Gastrocnemius medialis (tissue), 4 donors: Measurements from ENCODE around the gene SPINDOC. TPM values are rescaled to one million over a fixed set of nuclear protein-coding genes. Genes with fewer than 3 reads are reported as not detected.
"Not testable (repeated sequence)": the region's sequence is repeated elsewhere in the genome, so short reads cannot be mapped to it uniquely, and the experiment has no call there.

Experiments used
- ATAC-seq, 2 donors: fragments of 150-250 bp; one replicate each; pipeline ENCODE4 v1.9.1; 2016
- DNase-seq, 2 donors: peaks; one replicate each; pipeline ENCODE4 v3.0.0-alpha.2; 2019
- H3K27ac ChIP-seq, 4 donors: fragments of 200-600 bp; sonication (generic); 1 replicate in 1 of 4; 2 replicates in 3 of 4; pipeline ENCODE4 v1.5.1; 2016 to 2018; ENCODE audit warnings: mild to moderate bottlenecking in 2 of 4, moderate library complexity in 1 of 4
- H3K27me3 ChIP-seq, 3 donors: fragments of 200-600 bp; sonication (generic) in 2 of 3; 1 replicate in 1 of 3; 2 replicates in 2 of 3; pipeline versions ENCODE4 v1.5.1 to v1.6.0; 2016 to 2019; ENCODE audit warnings: mild to moderate bottlenecking in 1 of 3, moderate library complexity in 1 of 3
- H3K36me3 ChIP-seq, 2 donors: fragments of 200-600 bp; sonication (generic) in 1 of 2; one replicate each; pipeline ENCODE4 v1.5.1; 2017 to 2018
- H3K4me1 ChIP-seq, 2 donors: fragments of 200-600 bp; sonication (generic) in 1 of 2; one replicate each; pipeline ENCODE4 v1.5.1; 2016 to 2017; ENCODE audit warnings: mild to moderate bottlenecking in 2 of 2
- H3K4me3 ChIP-seq, 4 donors: fragments of 200-600 bp; sonication (generic) in 3 of 4; 1 replicate in 1 of 4; 2 replicates in 3 of 4; pipeline ENCODE4 v1.5.1; 2016 to 2019; ENCODE audit warnings: mild to moderate bottlenecking in 2 of 4
- H3K9me3 ChIP-seq, 3 donors: fragments of 200-600 bp; sonication (generic) in 2 of 3; 1 replicate in 1 of 3; 2 replicates in 2 of 3; pipeline ENCODE4 v1.5.1; 2016 to 2019
- POLR2A ChIP-seq, 2 donors: fragments of 450-650 bp; IDR thresholded peaks; one replicate each; pipeline ENCODE4 v1.6.1; 2017; ENCODE audit warnings: antibody characterized with exemption in 2 of 2, mild to moderate bottlenecking in 2 of 2, moderate library complexity in 2 of 2
- in situ Hi-C, 4 donors: fragments of 200-750 bp; cut with MboI; loops; one replicate each; pipeline versions ENCODE4 v1.15.0 to v1.8.0; 2017; ENCODE audit warnings: low sequenced_read_pairs in 4 of 4
- intact Hi-C: fragments of 100-400 bp; cut with DNase I; formaldehyde crosslinking; loops from one replicate; pipeline ENCODE4 v1.15.1; 2023; ENCODE audit warnings: low total_unique reads
- total RNA-seq, 4 donors: library from RNA; depleted of rRNA; stranded (reverse); fragments of >200 nt; gene quantifications; one replicate each; pipeline versions ENCODE4 v1.1.0 to v1.2.3, GENCODE V29; 2016
- TF ChIP-seq, protein P1 (sequence below), 5 experiments: fragments of 450-650 bp in 3 of 5; fragments of 200-600 bp in 2 of 5; sonication (generic) in 2 of 5; IDR thresholded peaks in 4 of 5; conservative IDR thresholded peaks in 1 of 5; 1 replicate in 4 of 5; 2 replicates in 1 of 5; pipeline ENCODE4 v1.5.1; 2016 to 2019; ENCODE audit warnings: antibody characterized with exemption in 5 of 5, mild to moderate bottlenecking in 3 of 5, moderate library complexity in 3 of 5

The SPINDOC gene
- total RNA-seq, 4 donors from 2014 or later = 2.7 to 6.3 (median 3.5) TPM

DNA sequence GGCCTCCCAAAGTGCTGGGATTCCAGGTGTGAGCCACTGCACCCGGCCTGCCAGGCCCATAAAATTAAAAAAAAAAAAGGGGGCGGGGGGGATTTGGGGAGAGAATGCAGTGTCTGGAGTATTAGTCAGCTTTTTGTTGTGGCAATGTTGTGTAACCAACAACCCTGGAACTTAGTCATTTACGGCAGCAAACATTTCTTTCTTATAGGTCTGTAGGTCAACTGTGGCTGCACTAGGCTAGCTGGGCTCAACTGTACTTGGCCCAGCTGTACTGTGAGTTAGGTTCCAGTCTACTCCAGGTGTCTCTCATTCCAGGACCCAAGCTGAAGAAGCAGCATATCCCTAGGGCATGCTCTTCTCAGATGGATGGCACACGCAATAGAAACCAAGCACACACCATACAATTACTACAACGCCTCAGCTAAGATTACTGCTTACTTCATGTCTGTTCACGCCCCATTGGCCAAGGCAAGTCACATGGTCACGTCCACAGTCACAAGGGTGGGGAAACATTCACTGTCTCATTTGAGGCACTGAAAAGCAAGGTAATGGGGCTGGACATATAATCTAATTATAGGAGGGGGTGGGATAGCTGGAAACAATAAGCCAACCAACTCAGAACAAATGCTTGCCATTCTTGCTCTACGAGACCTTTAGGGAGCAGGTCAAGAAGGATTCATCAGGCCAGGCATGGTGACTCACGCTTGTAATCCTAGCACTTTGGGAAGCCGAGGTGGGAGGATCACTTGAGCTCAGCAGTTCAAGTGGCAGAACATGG, 10.4 kb upstream of the SPINDOC start:
- ATAC-seq (peak; percentile 26 to 91), DNase-seq (peak in 1 of 2 donors; percentile 36)
- peaks cover 0 to 5% of the 10 kb centered on the region in 2 donors for H3K4me1 ChIP-seq
- intact Hi-C loops (no loop called here), in situ Hi-C loops (no loop called here)
- TF ChIP-seq POLR2A (IDR thresholded peaks at IDR 0.05) = no peak
- TF ChIP-seq, protein P1, sequence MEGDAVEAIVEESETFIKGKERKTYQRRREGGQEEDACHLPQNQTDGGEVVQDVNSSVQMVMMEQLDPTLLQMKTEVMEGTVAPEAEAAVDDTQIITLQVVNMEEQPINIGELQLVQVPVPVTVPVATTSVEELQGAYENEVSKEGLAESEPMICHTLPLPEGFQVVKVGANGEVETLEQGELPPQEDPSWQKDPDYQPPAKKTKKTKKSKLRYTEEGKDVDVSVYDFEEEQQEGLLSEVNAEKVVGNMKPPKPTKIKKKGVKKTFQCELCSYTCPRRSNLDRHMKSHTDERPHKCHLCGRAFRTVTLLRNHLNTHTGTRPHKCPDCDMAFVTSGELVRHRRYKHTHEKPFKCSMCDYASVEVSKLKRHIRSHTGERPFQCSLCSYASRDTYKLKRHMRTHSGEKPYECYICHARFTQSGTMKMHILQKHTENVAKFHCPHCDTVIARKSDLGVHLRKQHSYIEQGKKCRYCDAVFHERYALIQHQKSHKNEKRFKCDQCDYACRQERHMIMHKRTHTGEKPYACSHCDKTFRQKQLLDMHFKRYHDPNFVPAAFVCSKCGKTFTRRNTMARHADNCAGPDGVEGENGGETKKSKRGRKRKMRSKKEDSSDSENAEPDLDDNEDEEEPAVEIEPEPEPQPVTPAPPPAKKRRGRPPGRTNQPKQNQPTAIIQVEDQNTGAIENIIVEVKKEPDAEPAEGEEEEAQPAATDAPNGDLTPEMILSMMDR (IDR thresholded peaks at IDR 0.05 in 4 of 5, conservative IDR thresholded peaks at IDR 0.05 in 1 of 5) = no peak
- H3K27me3 ChIP-seq = peaks cover 0 to 3% (median 0%) of the 10 kb centered on the region in 3 donors
- H3K36me3 ChIP-seq = no peaks in the 10 kb centered on the region
- H3K27ac ChIP-seq = no peak overlapping the region
- H3K4me3 ChIP-seq = no peak overlapping the region
- H3K9me3 ChIP-seq = no peaks in the 10 kb centered on the region

DNA sequence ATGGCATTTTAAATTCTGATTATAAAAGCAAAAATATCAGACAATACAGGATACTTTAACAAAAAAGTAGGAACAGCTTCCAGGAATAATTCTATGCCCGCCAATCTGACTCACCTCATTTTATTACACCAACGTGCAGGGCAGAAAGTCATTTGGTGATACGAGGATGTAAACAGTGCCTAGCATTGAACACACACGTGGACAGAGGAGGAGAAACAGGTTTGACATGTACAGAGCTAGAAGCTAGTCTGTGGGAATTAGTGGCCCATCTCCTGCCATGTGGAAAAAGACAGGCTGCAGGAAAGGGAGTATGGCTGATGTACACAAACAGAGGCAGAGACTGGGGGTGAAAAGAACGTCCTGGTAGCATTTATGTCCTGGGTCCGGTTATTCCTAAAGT, 9.0 kb upstream of the SPINDOC start:
- in situ Hi-C loops (no loop called here), intact Hi-C loops (no loop called here)
- peaks cover 0 to 5% of the 10 kb centered on the region in 2 donors for H3K4me1 ChIP-seq
- H3K27ac ChIP-seq = no peak overlapping the region
- DNase-seq = no peak
- no peaks in the 10 kb centered on the region for H3K9me3 ChIP-seq
- TF ChIP-seq POLR2A (IDR thresholded peaks at IDR 0.05) = no peak
- TF ChIP-seq, protein P1 (IDR thresholded peaks at IDR 0.05 in 4 of 5, conservative IDR thresholded peaks at IDR 0.05 in 1 of 5) = no peak
- ATAC-seq = no peak
- H3K36me3 ChIP-seq = no peaks in the 10 kb centered on the region
- H3K4me3 ChIP-seq = no peak overlapping the region
- H3K27me3 ChIP-seq = peaks cover 0 to under 1% (median 0%) of the 10 kb centered on the region in 3 donors

DNA sequence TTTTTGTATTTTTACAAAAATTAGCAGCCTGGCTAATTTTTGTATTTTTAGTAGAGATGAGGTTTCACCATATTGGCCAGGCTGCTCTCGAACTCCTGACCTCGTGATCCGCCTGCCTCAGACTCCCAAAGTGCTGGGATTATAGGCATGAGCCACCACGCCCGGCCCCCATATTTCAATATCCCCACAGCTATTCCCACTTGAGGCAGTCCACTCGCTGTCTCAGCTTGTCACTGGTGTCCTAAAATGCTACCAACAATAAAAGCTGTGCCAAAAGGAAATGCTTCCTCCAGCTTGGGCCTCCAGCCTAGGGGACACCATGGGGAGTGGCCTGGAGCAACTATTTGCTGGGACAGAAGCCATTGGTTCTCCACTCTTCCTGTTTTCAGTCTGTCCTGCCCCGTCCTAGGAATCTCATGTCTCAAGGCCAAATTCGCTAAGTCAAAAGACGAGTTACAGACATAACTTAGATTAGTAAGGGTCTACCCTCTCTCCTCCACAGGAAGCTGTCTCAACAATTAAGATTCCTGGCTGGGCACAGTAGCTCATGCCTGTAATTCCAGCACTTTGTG, 7.3 kb upstream of the SPINDOC start:
- no peak for TF ChIP-seq POLR2A (IDR thresholded peaks at IDR 0.05)
- TF ChIP-seq, protein P1 (IDR thresholded peaks at IDR 0.05 in 4 of 5, conservative IDR thresholded peaks at IDR 0.05 in 1 of 5) = no peak
- Histone ChIP-seq H3K9me3 (no peaks in the 10 kb centered on the region), H3K4me3 (no peak overlapping the region), H3K4me1 (peaks cover 0 to 5% of the 10 kb centered on the region in 2 donors), H3K36me3 (no peaks in the 10 kb centered on the region), H3K27ac (peak overlapping the region in 2 of 4 donors; percentile 29 to 50), H3K27me3 (no peaks in the 10 kb centered on the region)
- peak in 1 of 2 donors; percentile 25 for DNase-seq
- intact Hi-C loops = no loop called here
- peak; percentile 22 to 47 for ATAC-seq
- in situ Hi-C loops = no loop called here

DNA sequence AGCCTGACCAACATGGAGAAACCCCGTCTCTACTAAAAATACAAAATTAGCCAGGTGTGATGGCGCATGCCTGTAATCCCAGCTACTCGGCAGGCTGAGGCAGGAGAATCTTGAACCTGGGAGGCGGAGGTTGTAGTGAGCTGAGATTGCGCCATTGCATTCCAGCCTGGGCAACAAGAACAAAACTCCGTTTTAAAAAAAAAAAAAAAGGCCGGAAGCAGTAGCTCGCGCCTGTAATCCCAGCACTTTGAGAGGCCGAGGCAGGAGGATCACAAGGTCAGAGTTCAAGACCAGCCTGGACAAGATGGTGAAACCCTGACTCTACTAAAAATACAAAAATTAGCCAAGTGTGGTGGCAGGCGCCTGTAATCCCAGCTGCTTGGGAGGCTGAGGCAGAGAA, 2.9 kb upstream of the SPINDOC start:
- peaks cover 14 to 16% of the 10 kb centered on the region in 2 donors for H3K4me1 ChIP-seq
- ATAC-seq, H3K27ac ChIP-seq, H3K27me3 ChIP-seq, DNase-seq, H3K9me3 ChIP-seq, in situ Hi-C loops, H3K36me3 ChIP-seq, H3K4me3 ChIP-seq: not testable (repeated sequence)
- intact Hi-C loops = loop anchor here (5.0 kb wide), 1 partner anchor 128 kb away; the partner anchor contains the start of gene RTN3

DNA sequence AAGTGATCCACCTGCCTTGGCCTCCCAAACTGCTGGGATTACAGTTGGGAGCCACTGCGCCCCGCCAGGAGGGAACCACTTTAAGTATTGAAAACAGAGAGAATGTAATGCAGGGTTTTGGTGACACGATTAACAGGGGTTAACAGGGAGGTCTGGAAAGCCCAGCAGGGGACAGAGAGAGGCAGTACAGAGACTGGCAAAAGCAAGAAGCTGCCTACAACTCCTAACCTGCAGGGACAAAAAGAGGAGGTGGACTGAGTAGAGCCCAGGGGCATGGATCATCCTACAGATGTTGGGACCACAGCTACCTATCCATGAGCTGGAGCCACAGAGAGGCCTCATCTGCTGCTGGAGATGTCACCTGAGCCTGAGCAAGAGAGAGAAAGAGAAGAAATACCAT, 1.7 kb upstream of the SPINDOC start:
- no peaks in the 10 kb centered on the region for H3K9me3 ChIP-seq
- TF ChIP-seq, protein P1 (IDR thresholded peaks at IDR 0.05 in 4 of 5, conservative IDR thresholded peaks at IDR 0.05 in 1 of 5) = no peak
- no peak for TF ChIP-seq POLR2A (IDR thresholded peaks at IDR 0.05)
- in situ Hi-C loops = no loop called here
- H3K4me1 ChIP-seq = peaks cover 9 to 16% of the 10 kb centered on the region in 2 donors
- no peaks in the 10 kb centered on the region for H3K36me3 ChIP-seq
- intact Hi-C loops = loop anchor here (5.0 kb wide), 1 partner anchor 129 kb away; the partner anchor contains the start of gene RTN3
- DNase-seq = no peak
- ATAC-seq = no peak
- no peak overlapping the region for H3K27ac ChIP-seq
- no peak overlapping the region for H3K4me3 ChIP-seq
- H3K27me3 ChIP-seq = no peaks in the 10 kb centered on the region
